CD14-positive monocyte (primary cell): ENCODE results near the gene BCL2L2. TPM values are rescaled to one million over a fixed set of nuclear protein-coding genes. Genes with fewer than 3 reads are reported as not detected.

Experiments used
- DNase-seq, 3 donors: peaks; one replicate each; pipeline ENCODE4 v3.0.0-alpha.2; 2011 to 2022
- H2AFZ ChIP-seq: 2 replicates; pipeline ENCODE4 v1.6.0; 2012; ENCODE audit warnings: mild to moderate bottlenecking, low read depth, low read length, inconsistent platforms; ENCODE audit not compliant: insufficient read depth, poor library complexity, severe bottlenecking
- H3K27ac ChIP-seq, 2 donors: 1 replicate in 1 of 2; 2 replicates in 1 of 2; pipeline ENCODE4 v1.5.1; 2012 to 2013; ENCODE audit warnings: low read length in 2 of 2, control low read depth in 1 of 2, inconsistent platforms in 1 of 2, low read depth in 1 of 2, mild to moderate bottlenecking in 1 of 2
- H3K27me3 ChIP-seq, 2 donors: one replicate each; pipeline versions ENCODE4 v1.6.0 to v1.6.1; 2011 to 2013; ENCODE audit warnings: low read length in 2 of 2; ENCODE audit not compliant: control insufficient read depth in 2 of 2, insufficient read depth in 2 of 2
- H3K36me3 ChIP-seq, 2 donors: replicated peaks in 1 of 2; 1 replicate in 1 of 2; 2 replicates in 1 of 2; pipeline versions ENCODE4 v1.5.1 to v1.6.1; 2012 to 2013; ENCODE audit warnings: low read length in 2 of 2, control low read depth in 1 of 2, inconsistent platforms in 1 of 2, mild to moderate bottlenecking in 1 of 2; ENCODE audit not compliant: insufficient read depth in 2 of 2, control insufficient read depth in 1 of 2
- H3K4me1 ChIP-seq, 2 donors: 1 replicate in 1 of 2; 2 replicates in 1 of 2; pipeline versions ENCODE4 v1.5.1 to v1.6.1; 2012 to 2013; ENCODE audit warnings: low read length in 2 of 2, control low read depth in 1 of 2, inconsistent platforms in 1 of 2, mild to moderate bottlenecking in 1 of 2, moderate library complexity in 1 of 2; ENCODE audit not compliant: insufficient read depth in 2 of 2, control insufficient read depth in 1 of 2
- H3K4me2 ChIP-seq: replicated peaks from 2 replicates; pipeline ENCODE3; 2012; ENCODE audit warnings: low read length, moderate library complexity, mild to moderate bottlenecking; ENCODE audit not compliant: poor library complexity, severe bottlenecking; ENCODE audit errors: extremely low read depth
- H3K4me3 ChIP-seq, 3 experiments: fragments of 200-600 bp in 1 of 3; sonication (generic) in 1 of 3; replicated peaks in 1 of 3; 1 replicate in 2 of 3; 2 replicates in 1 of 3; pipeline ENCODE4 v1.5.1; 2011 to 2013; ENCODE audit warnings: low read length in 3 of 3, mild to moderate bottlenecking in 3 of 3, control low read depth in 2 of 3, low read depth in 2 of 3, inconsistent platforms in 1 of 3, moderate library complexity in 1 of 3
- H3K79me2 ChIP-seq: 2 replicates; pipeline ENCODE4 v1.6.0; 2012; ENCODE audit warnings: mild to moderate bottlenecking, control low read depth, inconsistent platforms, low read length, moderate library complexity; ENCODE audit not compliant: insufficient read depth
- H3K9ac ChIP-seq: 2 replicates; pipeline ENCODE4 v1.6.0; 2017; ENCODE audit warnings: low read length, mild to moderate bottlenecking; ENCODE audit not compliant: insufficient read depth, poor library complexity, severe bottlenecking
- H3K9me3 ChIP-seq, 2 donors: replicated peaks in 1 of 2; 1 replicate in 1 of 2; 2 replicates in 1 of 2; pipeline versions ENCODE4 v1.5.1 to v1.6.1; 2012 to 2013; ENCODE audit warnings: low read length in 2 of 2, control low read depth in 1 of 2; ENCODE audit not compliant: control insufficient read depth in 1 of 2, insufficient read depth in 1 of 2
- H4K20me1 ChIP-seq: 2 replicates; pipeline ENCODE4 v1.6.0; 2012; ENCODE audit warnings: mild to moderate bottlenecking, low read length, control low read depth, moderate library complexity; ENCODE audit not compliant: insufficient read depth
- H3K27ac Mint-ChIP-seq, 7 donors: one replicate each; pipeline ENCODE4 v1.8.0; 2020; ENCODE audit warnings: mild to moderate bottlenecking in 7 of 7, mixed read lengths in 7 of 7, moderate library complexity in 6 of 7, inconsistent platforms in 2 of 7
- H3K27me3 Mint-ChIP-seq, 3 donors: one replicate each; pipeline ENCODE4 v1.8.0; 2021 to 2022; ENCODE audit warnings: low read depth in 3 of 3, mild to moderate bottlenecking in 3 of 3, mixed read lengths in 3 of 3, moderate library complexity in 3 of 3, inconsistent platforms in 1 of 3
- H3K36me3 Mint-ChIP-seq, 2 donors: one replicate each; pipeline ENCODE4 v1.8.0; 2020; ENCODE audit warnings: mixed read lengths in 2 of 2, inconsistent platforms in 1 of 2, mild to moderate bottlenecking in 1 of 2
- H3K4me1 Mint-ChIP-seq: one replicate; pipeline ENCODE4 v1.8.0; 2020; ENCODE audit warnings: mild to moderate bottlenecking, mixed read lengths
- H3K4me3 Mint-ChIP-seq, 2 donors: one replicate each; pipeline ENCODE4 v1.8.0; 2020; ENCODE audit warnings: mild to moderate bottlenecking in 2 of 2, mixed read lengths in 2 of 2, moderate library complexity in 1 of 2
- H3K9me3 Mint-ChIP-seq, 7 donors: one replicate each; pipeline ENCODE4 v1.8.0; 2020 to 2022; ENCODE audit warnings: mixed read lengths in 7 of 7, mild to moderate bottlenecking in 6 of 7, moderate library complexity in 6 of 7, inconsistent platforms in 2 of 7
- WGBS: methylation state at CpG from one replicate; pipeline ENCODE4 v1.1.5; 2013; ENCODE audit warnings: missing lambda C conversion rate; ENCODE audit not compliant: insufficient coverage; 5-methylcytosine and 5-hydroxymethylcytosine counted together
- intact Hi-C, 2 donors: fragments of 100-400 bp; cut with micrococcal nuclease; formaldehyde crosslinking; loops; one replicate each; pipeline versions ENCODE4 v1.15.0 to v1.15.1; 2023
- polyA plus RNA-seq, 3 donors: library from polyadenylated mRNA; depleted of rRNA in 1 of 3; unstranded in 2 of 3; stranded (reverse) in 1 of 3; fragments of 300-500 nt in 2 of 3; fragments of >200 nt in 1 of 3; fragmentation: Illumina TruSeq in 2 of 3; gene quantifications; 1 replicate in 2 of 3; 2 replicates in 1 of 3; pipeline ENCODE4 v1.2.3, GENCODE V29; 2012 to 2021
- TF ChIP-seq, protein P1 (sequence below): fragments of 200-600 bp; IDR thresholded peaks from one replicate; pipeline ENCODE4 v1.8.0; 2022; ENCODE audit warnings: antibody characterized with exemption, mild to moderate bottlenecking

The BCL2L2 gene
- polyA plus RNA-seq, 3 donors, result 0.90 to 23.7 (median 1.4) TPM

- H3K4me3 ChIP-seq, result no peak overlapping the region
- no peak overlapping the region for H3K27ac ChIP-seq
- H3K4me2 ChIP-seq, result no peak overlapping the region
- Mint-ChIP-seq H3K27me3 (peaks cover 35 to 40% (median 36%) of the 10 kb centered on the region in 3 donors), H3K9me3 (peaks cover 0 to 8% (median 0%) of the 10 kb centered on the region in 7 donors), H3K27ac (no peak overlapping the region), H3K4me1 (peaks cover 6% of the 10 kb centered on the region), H3K36me3 (peaks cover 0 to 3% of the 10 kb centered on the region in 2 donors), H3K4me3 (no peak overlapping the region)
- H4K20me1 ChIP-seq, result no peaks in the 10 kb centered on the region
- no peaks in the 10 kb centered on the region for H3K36me3 ChIP-seq
- peaks cover 0 to 22% of the 10 kb centered on the region in 2 donors for H3K9me3 ChIP-seq
- intact Hi-C loops, result no loop called here
- DNase-seq, result no peak
- TF ChIP-seq, protein P1, sequence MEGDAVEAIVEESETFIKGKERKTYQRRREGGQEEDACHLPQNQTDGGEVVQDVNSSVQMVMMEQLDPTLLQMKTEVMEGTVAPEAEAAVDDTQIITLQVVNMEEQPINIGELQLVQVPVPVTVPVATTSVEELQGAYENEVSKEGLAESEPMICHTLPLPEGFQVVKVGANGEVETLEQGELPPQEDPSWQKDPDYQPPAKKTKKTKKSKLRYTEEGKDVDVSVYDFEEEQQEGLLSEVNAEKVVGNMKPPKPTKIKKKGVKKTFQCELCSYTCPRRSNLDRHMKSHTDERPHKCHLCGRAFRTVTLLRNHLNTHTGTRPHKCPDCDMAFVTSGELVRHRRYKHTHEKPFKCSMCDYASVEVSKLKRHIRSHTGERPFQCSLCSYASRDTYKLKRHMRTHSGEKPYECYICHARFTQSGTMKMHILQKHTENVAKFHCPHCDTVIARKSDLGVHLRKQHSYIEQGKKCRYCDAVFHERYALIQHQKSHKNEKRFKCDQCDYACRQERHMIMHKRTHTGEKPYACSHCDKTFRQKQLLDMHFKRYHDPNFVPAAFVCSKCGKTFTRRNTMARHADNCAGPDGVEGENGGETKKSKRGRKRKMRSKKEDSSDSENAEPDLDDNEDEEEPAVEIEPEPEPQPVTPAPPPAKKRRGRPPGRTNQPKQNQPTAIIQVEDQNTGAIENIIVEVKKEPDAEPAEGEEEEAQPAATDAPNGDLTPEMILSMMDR, result no peak
- no peak overlapping the region for H3K9ac ChIP-seq
- peaks cover 4 to 10% of the 10 kb centered on the region in 2 donors for H3K4me1 ChIP-seq
- WGBS, result 97% methylated on average over 4 of the region's 4 CpGs
- no peaks in the 10 kb centered on the region for H3K79me2 ChIP-seq
- H3K27me3 ChIP-seq, result peaks cover 27 to 42% of the 10 kb centered on the region in 2 donors
- no peak overlapping the region for H2AFZ ChIP-seq
Measured at GRCh38 chr14:23356662-23357061, 50.0 kb downstream of the BCL2L2 start.

- DNase-seq, result no peak
- Mint-ChIP-seq H3K27ac (no peak overlapping the region), H3K9me3 (peaks cover 0 to 8% (median 0%) of the 10 kb centered on the region in 7 donors), H3K4me3 (no peak overlapping the region), H3K4me1 (peaks cover 6% of the 10 kb centered on the region), H3K27me3 (peaks cover 32 to 34% (median 34%) of the 10 kb centered on the region in 3 donors), H3K36me3 (peaks cover 0 to 3% of the 10 kb centered on the region in 2 donors)
- H3K9ac ChIP-seq, result no peak overlapping the region
- no peaks in the 10 kb centered on the region for H3K36me3 ChIP-seq
- H2AFZ ChIP-seq, result no peak overlapping the region
- TF ChIP-seq, protein P1, result no peak
- intact Hi-C loops, result no loop called here
- H3K4me1 ChIP-seq, result peaks cover 0 to 4% of the 10 kb centered on the region in 2 donors
- peaks cover 21 to 40% of the 10 kb centered on the region in 2 donors for H3K27me3 ChIP-seq
- no peak overlapping the region for H3K4me3 ChIP-seq
- H3K9me3 ChIP-seq, result peaks cover 0 to 16% of the 10 kb centered on the region in 2 donors
- no peak overlapping the region for H3K4me2 ChIP-seq
- H3K27ac ChIP-seq, result no peak overlapping the region
- H3K79me2 ChIP-seq, result no peaks in the 10 kb centered on the region
- no peaks in the 10 kb centered on the region for H4K20me1 ChIP-seq
- 96% methylated on average over 4 of the region's 8 CpGs for WGBS
Measured at GRCh38 chr14:23357261-23357660, 50.6 kb downstream of the BCL2L2 start.
